Transverse colon (tissue), 4 donors: ENCODE results near the gene PMEL. TPM values are rescaled to one million over a fixed set of nuclear protein-coding genes. Genes with fewer than 3 reads are reported as not detected.
"Not testable (repeated sequence)": the region's sequence is repeated elsewhere in the genome, so short reads cannot be mapped to it uniquely, and the experiment has no call there.

Experiments used
- DNase-seq: peaks from one replicate; pipeline ENCODE4 v3.0.0-alpha.2; 2019
- H3K27ac ChIP-seq, 4 donors: fragments of 200-600 bp; sonication (generic); 2 replicates each; pipeline ENCODE4 v1.5.1; 2016 to 2018; ENCODE audit warnings: inconsistent platforms in 4 of 4
- H3K27me3 ChIP-seq: fragments of 200-600 bp; sonication (generic); 2 replicates; pipeline ENCODE4 v1.5.1; 2017; ENCODE audit warnings: inconsistent platforms
- H3K36me3 ChIP-seq, 4 donors: fragments of 200-600 bp; sonication (generic); 2 replicates each; pipeline ENCODE4 v1.5.1; 2017 to 2019; ENCODE audit warnings: inconsistent platforms in 4 of 4
- H3K4me1 ChIP-seq, 4 donors: fragments of 200-600 bp; sonication (generic); 2 replicates each; pipeline ENCODE4 v1.5.1; 2017 to 2020; ENCODE audit warnings: inconsistent platforms in 4 of 4
- H3K4me3 ChIP-seq, 4 donors: fragments of 200-600 bp; sonication (generic); 1 replicate in 1 of 4; 2 replicates in 3 of 4; pipeline versions ENCODE4 v1.5.1 to v1.6.1; 2017 to 2019; ENCODE audit warnings: inconsistent platforms in 4 of 4
- H3K9me3 ChIP-seq, 2 donors: fragments of 200-600 bp; sonication (generic); 2 replicates each; pipeline ENCODE4 v1.5.1; 2017 to 2019; ENCODE audit warnings: inconsistent platforms in 2 of 2
- CTCF ChIP-seq, 5 experiments: fragments of 200-600 bp in 3 of 5; fragments of 450-650 bp in 2 of 5; sonication (generic) in 3 of 5; IDR thresholded peaks; 1 replicate in 2 of 5; 2 replicates in 3 of 5; pipeline ENCODE4 v1.5.1; 2016 to 2017; ENCODE audit warnings: antibody characterized with exemption in 5 of 5, inconsistent platforms in 3 of 5, mild to moderate bottlenecking in 2 of 5, moderate library complexity in 1 of 5
- EP300 ChIP-seq: sonication (generic); formaldehyde crosslinking; IDR thresholded peaks from one replicate; pipeline ENCODE4 v1.6.1; 2017; ENCODE audit warnings: antibody characterized with exemption, low read depth
- POLR2A ChIP-seq: fragments of 450-650 bp; IDR thresholded peaks from one replicate; pipeline ENCODE4 v1.6.1; 2016; ENCODE audit warnings: antibody characterized with exemption, mild to moderate bottlenecking, moderate library complexity
- POLR2AphosphoS5 ChIP-seq, 3 donors: sonication (generic); formaldehyde crosslinking; IDR thresholded peaks; one replicate each; pipeline ENCODE4 v1.6.1; 2016; ENCODE audit warnings: antibody characterized with exemption in 3 of 3
- WGBS, 2 donors: methylation state at CpG; one replicate each; pipeline ENCODE4 v1.1.5; 2018; ENCODE audit warnings: low coverage in 1 of 2; 5-methylcytosine and 5-hydroxymethylcytosine counted together
- in situ Hi-C, 4 donors: fragments of 200-750 bp; cut with MboI; loops; one replicate each; pipeline versions ENCODE4 v1.15.0 to v1.15.1; 2017; ENCODE audit warnings: low sequenced_read_pairs in 3 of 4, low pct_ligation_motif_present in 1 of 4, low pct_unique_long_range_greater_than_20kb in 1 of 4
- intact Hi-C: fragments of 100-400 bp; cut with DNase I; formaldehyde crosslinking; loops from one replicate; pipeline ENCODE4 v1.15.1; 2023; ENCODE audit warnings: low total_unique reads
- total RNA-seq, 4 donors: library from RNA; depleted of rRNA; stranded (reverse); fragments of >200 nt; gene quantifications; one replicate each; pipeline ENCODE4 v1.1.0, GENCODE V29; 2016

Gene PMEL
- total RNA-seq, 4 donors from 2014 or later, result 2.4 to 7.0 (median 4.9) TPM; not detected in 1

GRCh38 chr12:55995366-55995765, 29.5 kb upstream of the PMEL start:
- Histone ChIP-seq H3K27ac (peak overlapping the region in 3 of 4 donors; percentile 87 to 90 (median 89)), H3K9me3 (no peaks in the 10 kb centered on the region), H3K27me3 (no peaks in the 10 kb centered on the region), H3K4me3 (no peak overlapping the region), H3K4me1 (peaks cover 0 to 27% (median 21%) of the 10 kb centered on the region in 4 donors), H3K36me3 (peaks cover 0 to 41% (median 17%) of the 10 kb centered on the region in 4 donors)
- DNase-seq, result no peak
- TF ChIP-seq CTCF (IDR thresholded peaks at IDR 0.05) (no peak), POLR2A (no peak), POLR2AphosphoS5 (IDR thresholded peaks at IDR 0.05) (no peak), EP300 (no peak)
- in situ Hi-C loops, result loop anchor here in 1 of 4 donors (10.0 kb wide), 1 partner anchor 49 kb away; the partner anchor contains the start of gene RPS26
- WGBS, 2 donors, result 51 to 76% methylated on average over 4 to 8 of the region's 8 CpGs
- intact Hi-C loops, result no loop called here

GRCh38 chr12:55993230-55993853, 27.5 kb upstream of the PMEL start:
- Histone ChIP-seq H3K27ac (no peak overlapping the region), H3K4me3 (no peak overlapping the region), H3K36me3 (peaks cover 0 to 56% (median 25%) of the 10 kb centered on the region in 4 donors), H3K4me1 (peaks cover 0 to 18% (median 15%) of the 10 kb centered on the region in 4 donors), H3K9me3 (no peaks in the 10 kb centered on the region), H3K27me3 (no peaks in the 10 kb centered on the region)
- in situ Hi-C loops, result loop anchor here in 1 of 4 donors (10.0 kb wide), 1 partner anchor 51 kb away; the partner anchor contains the start of gene RPS26
- TF ChIP-seq POLR2AphosphoS5 (IDR thresholded peaks at IDR 0.05) (no peak), CTCF (IDR thresholded peaks at IDR 0.05) (no peak), EP300 (no peak), POLR2A (no peak)
- no peak for DNase-seq
- 83 to 91% methylated on average over 1 to 4 of the region's 4 CpGs for WGBS, 2 donors
- intact Hi-C loops, result no loop called here

GRCh38 chr12:55991110-55991509, 25.3 kb upstream of the PMEL start:
- DNase-seq, result no peak
- Histone ChIP-seq H3K4me1 (peaks cover 0 to 6% (median 1%) of the 10 kb centered on the region in 4 donors), H3K9me3 (no peaks in the 10 kb centered on the region), H3K4me3 (no peak overlapping the region), H3K27me3 (no peaks in the 10 kb centered on the region), H3K36me3 (peaks cover 0 to 70% (median 32%) of the 10 kb centered on the region in 4 donors), H3K27ac (no peak overlapping the region)
- in situ Hi-C loops (loop anchor here in 1 of 4 donors (10.0 kb wide), 1 partner anchor 54 kb away; the partner anchor contains the start of gene RPS26), intact Hi-C loops (no loop called here)
- WGBS, 2 donors, result 91 to 100% methylated on average over 1 to 3 of the region's 3 CpGs
- no peak for TF ChIP-seq POLR2AphosphoS5 (IDR thresholded peaks at IDR 0.05)
- TF ChIP-seq EP300, result no peak
- TF ChIP-seq CTCF (IDR thresholded peaks at IDR 0.05), result no peak
- no peak for TF ChIP-seq POLR2A

GRCh38 chr12:55985976-55986375, 20.1 kb upstream of the PMEL start:
- in situ Hi-C loops, H3K27ac ChIP-seq, H3K9me3 ChIP-seq, H3K4me3 ChIP-seq, H3K27me3 ChIP-seq, DNase-seq, intact Hi-C loops, H3K4me1 ChIP-seq: not testable (repeated sequence)
- WGBS, 2 donors, result 95 to 100% methylated on average over 3 to 7 of the region's 7 CpGs
- H3K36me3 ChIP-seq, result peaks cover 0 to 66% (median 24%) of the 10 kb centered on the region in 4 donors
